ENCODE results near the gene PPP1R12A.

Gene PPP1R12A

GRCh38 chr12:79844693-79845092, 90.2 kb downstream of the PPP1R12A start:
- no peak overlapping the region for H3K4me2 ChIP-seq (ENCODE audit: low read length)
- H3K36me3 ChIP-seq (replicated peaks; ENCODE audit: low read depth, low read length) = peaks cover 41% of the 10 kb centered on the region
- peaks cover 4% of the 10 kb centered on the region; the same call in 1 of the 2 replicates for H4K20me1 ChIP-seq (ENCODE audit: insufficient read depth, low read length)
- H2AFZ ChIP-seq (ENCODE audit: low read depth, low read length) = no peak overlapping the region
- no peaks in the 10 kb centered on the region for H3K4me1 ChIP-seq (ENCODE audit: low read length)
- no peak overlapping the region for H3K27ac ChIP-seq (ENCODE audit: low read length)
- no peak overlapping the region for H3K4me3 ChIP-seq (ENCODE audit: low read length)
- no peaks in the 10 kb centered on the region for H3K27me3 ChIP-seq (ENCODE audit: low read depth, low read length)
- peaks cover 3% of the 10 kb centered on the region; the same call in 1 of the 2 replicates for H3K9me3 ChIP-seq (ENCODE audit: insufficient read depth, low read length)
- TF ChIP-seq EZH2phosphoT487 (IDR thresholded peaks at IDR 0.05; ENCODE audit: low read depth) = no peak
- TF ChIP-seq, protein P1, sequence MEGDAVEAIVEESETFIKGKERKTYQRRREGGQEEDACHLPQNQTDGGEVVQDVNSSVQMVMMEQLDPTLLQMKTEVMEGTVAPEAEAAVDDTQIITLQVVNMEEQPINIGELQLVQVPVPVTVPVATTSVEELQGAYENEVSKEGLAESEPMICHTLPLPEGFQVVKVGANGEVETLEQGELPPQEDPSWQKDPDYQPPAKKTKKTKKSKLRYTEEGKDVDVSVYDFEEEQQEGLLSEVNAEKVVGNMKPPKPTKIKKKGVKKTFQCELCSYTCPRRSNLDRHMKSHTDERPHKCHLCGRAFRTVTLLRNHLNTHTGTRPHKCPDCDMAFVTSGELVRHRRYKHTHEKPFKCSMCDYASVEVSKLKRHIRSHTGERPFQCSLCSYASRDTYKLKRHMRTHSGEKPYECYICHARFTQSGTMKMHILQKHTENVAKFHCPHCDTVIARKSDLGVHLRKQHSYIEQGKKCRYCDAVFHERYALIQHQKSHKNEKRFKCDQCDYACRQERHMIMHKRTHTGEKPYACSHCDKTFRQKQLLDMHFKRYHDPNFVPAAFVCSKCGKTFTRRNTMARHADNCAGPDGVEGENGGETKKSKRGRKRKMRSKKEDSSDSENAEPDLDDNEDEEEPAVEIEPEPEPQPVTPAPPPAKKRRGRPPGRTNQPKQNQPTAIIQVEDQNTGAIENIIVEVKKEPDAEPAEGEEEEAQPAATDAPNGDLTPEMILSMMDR (IDR thresholded peaks at IDR 0.05; ENCODE audit: low read depth, low read length) = no peak
- H3K9ac ChIP-seq (ENCODE audit: low read length) = no peak overlapping the region
- H3K79me2 ChIP-seq (ENCODE audit: low read length) = peaks cover 8% of the 10 kb centered on the region; the same call in 1 of the 2 replicates

DNA sequence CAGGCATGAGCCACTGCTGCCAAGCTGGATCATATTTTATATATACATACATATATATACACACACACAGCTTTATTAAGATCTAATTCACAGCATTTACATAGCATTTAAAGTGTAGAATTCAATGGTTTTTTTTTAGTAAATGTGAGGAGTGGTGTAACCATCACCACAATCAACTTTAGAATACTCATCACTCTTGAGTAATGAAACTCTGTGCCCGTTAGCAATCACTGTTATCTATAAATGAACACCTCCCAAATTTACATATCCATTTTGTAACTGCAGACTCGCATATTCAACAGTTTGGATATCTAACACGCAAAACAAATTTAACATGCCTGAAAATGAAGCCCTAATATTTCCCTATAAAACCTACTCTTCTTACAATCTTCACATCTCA, 90.9 kb downstream of the PPP1R12A start:
- H3K27me3 ChIP-seq (ENCODE audit: low read depth, low read length) = no peaks in the 10 kb centered on the region
- no peak overlapping the region for H3K4me3 ChIP-seq (ENCODE audit: low read length)
- H3K27ac ChIP-seq (ENCODE audit: low read length) = no peak overlapping the region
- peaks cover 3% of the 10 kb centered on the region; the same call in 1 of the 2 replicates for H3K9me3 ChIP-seq (ENCODE audit: insufficient read depth, low read length)
- H3K9ac ChIP-seq (ENCODE audit: low read length) = no peak overlapping the region
- H3K79me2 ChIP-seq (ENCODE audit: low read length) = peaks cover 3% of the 10 kb centered on the region; the same call in 1 of the 2 replicates
- no peak overlapping the region for H3K4me2 ChIP-seq (ENCODE audit: low read length)
- peaks cover 4% of the 10 kb centered on the region; the same call in 1 of the 2 replicates for H4K20me1 ChIP-seq (ENCODE audit: insufficient read depth, low read length)
- peaks cover 48% of the 10 kb centered on the region for H3K36me3 ChIP-seq (replicated peaks; ENCODE audit: low read depth, low read length)
- H2AFZ ChIP-seq (ENCODE audit: low read depth, low read length) = no peak overlapping the region
- H3K4me1 ChIP-seq (ENCODE audit: low read length) = no peaks in the 10 kb centered on the region
- TF ChIP-seq, protein P1 (IDR thresholded peaks at IDR 0.05; ENCODE audit: low read depth, low read length) = no peak
- TF ChIP-seq EZH2phosphoT487 (IDR thresholded peaks at IDR 0.05; ENCODE audit: low read depth) = no peak

- Histone ChIP-seq H4K20me1 (ENCODE audit: insufficient read depth, low read length) (no peaks in the 10 kb centered on the region), H2AFZ (ENCODE audit: low read depth, low read length) (no peak overlapping the region), H3K4me2 (ENCODE audit: low read length) (no peak overlapping the region), H3K27me3 (ENCODE audit: low read depth, low read length) (no peaks in the 10 kb centered on the region), H3K9ac (ENCODE audit: low read length) (no peak overlapping the region), H3K79me2 (ENCODE audit: low read length) (peaks cover 3% of the 10 kb centered on the region; the same call in 1 of the 2 replicates), H3K4me1 (ENCODE audit: low read length) (peaks cover 2% of the 10 kb centered on the region; the same call in 1 of the 2 replicates), H3K36me3 (replicated peaks; ENCODE audit: low read depth, low read length) (peaks cover 54% of the 10 kb centered on the region), H3K27ac (ENCODE audit: low read length) (no peak overlapping the region), H3K4me3 (ENCODE audit: low read length) (no peak overlapping the region), H3K9me3 (ENCODE audit: insufficient read depth, low read length) (peaks cover 12% of the 10 kb centered on the region; the same call in 1 of the 2 replicates)
- no peak for TF ChIP-seq EZH2phosphoT487 (IDR thresholded peaks at IDR 0.05; ENCODE audit: low read depth)
- TF ChIP-seq, protein P1 (IDR thresholded peaks at IDR 0.05; ENCODE audit: low read depth, low read length) = no peak
These were observed 92.3 kb downstream of the PPP1R12A start for GRCh38 chr12:79842630-79843029.

- Histone ChIP-seq H3K4me3 (ENCODE audit: low read length) (no peak overlapping the region), H3K79me2 (ENCODE audit: low read length) (no peaks in the 10 kb centered on the region), H3K27ac (ENCODE audit: low read length) (no peak overlapping the region), H3K36me3 (replicated peaks; ENCODE audit: low read depth, low read length) (peaks cover 58% of the 10 kb centered on the region), H3K4me1 (ENCODE audit: low read length) (peaks cover 2% of the 10 kb centered on the region; the same call in 1 of the 2 replicates), H3K27me3 (ENCODE audit: low read depth, low read length) (no peaks in the 10 kb centered on the region), H4K20me1 (ENCODE audit: insufficient read depth, low read length) (no peaks in the 10 kb centered on the region), H3K9me3 (ENCODE audit: insufficient read depth, low read length) (peaks cover 14% of the 10 kb centered on the region; the same call in 1 of the 2 replicates), H3K4me2 (ENCODE audit: low read length) (no peak overlapping the region), H3K9ac (ENCODE audit: low read length) (no peak overlapping the region), H2AFZ (ENCODE audit: low read depth, low read length) (no peak overlapping the region)
- no peak for TF ChIP-seq EZH2phosphoT487 (IDR thresholded peaks at IDR 0.05; ENCODE audit: low read depth)
- TF ChIP-seq, protein P1 (IDR thresholded peaks at IDR 0.05; ENCODE audit: low read depth, low read length) = no peak
These were observed 93.0 kb downstream of the PPP1R12A start for GRCh38 chr12:79841878-79842265.
